ENCODE data around the gene CFHR5. TPM values are rescaled to one million over a fixed set of nuclear protein-coding genes. Genes with fewer than 3 reads are reported as not detected.

The CFHR5 gene
- polyA plus RNA-seq, 1 donor from 2014 or later, result not detected

- H3K9me2 ChIP-seq (ENCODE audit: insufficient read depth, low read length), result no peaks in the 10 kb centered on the region
- no peak overlapping the region for H3K27ac ChIP-seq (ENCODE audit: low read length)
- H3F3A ChIP-seq (ENCODE audit: insufficient read depth, low read length, poor library complexity, severe bottlenecking), result no peaks in the 10 kb centered on the region
- H3K36me3 ChIP-seq (ENCODE audit: insufficient read depth, low read length), result no peaks in the 10 kb centered on the region
- H4K20me1 ChIP-seq (ENCODE audit: insufficient read depth), result no peaks in the 10 kb centered on the region
- no peak overlapping the region for H3K4me2 ChIP-seq (ENCODE audit: low read length)
- no peak overlapping the region for H3K4me3 ChIP-seq (ENCODE audit: low read length)
- no peak for TF ChIP-seq SMC3 (conservative IDR thresholded peaks at IDR 0.05; ENCODE audit: poor library complexity)
- TF ChIP-seq CTCF (IDR thresholded peaks at IDR 0.05; ENCODE audit: poor library complexity, severe bottlenecking), result no peak
- no peak for TF ChIP-seq REST (IDR thresholded peaks at IDR 0.05; ENCODE audit: borderline replicate concordance)
- TF ChIP-seq TAF1 (IDR thresholded peaks at IDR 0.05; ENCODE audit: low read depth), result no peak
- no peak for TF ChIP-seq RAD21 (conservative IDR thresholded peaks at IDR 0.05)
- no peak for TF ChIP-seq EZH2 (IDR thresholded peaks at IDR 0.05; ENCODE audit: borderline replicate concordance, insufficient read depth, low read length, poor library complexity, severe bottlenecking)
- no peak for TF ChIP-seq POLR2AphosphoS5 (IDR thresholded peaks at IDR 0.05)
- no peak for TF ChIP-seq MXI1 (conservative IDR thresholded peaks at IDR 0.05; ENCODE audit: poor library complexity, severe bottlenecking)
- no peak for TF ChIP-seq EP300 (conservative IDR thresholded peaks at IDR 0.05; ENCODE audit: poor library complexity, severe bottlenecking)
- H3K9me3 ChIP-seq (ENCODE audit: low read length), result no peaks in the 10 kb centered on the region
- H2AFZ ChIP-seq (ENCODE audit: low read depth, low read length), result no peak overlapping the region
- no peak overlapping the region for H3K9ac ChIP-seq (ENCODE audit: low read length)
- H3K79me2 ChIP-seq (replicated peaks; ENCODE audit: insufficient read depth, low read length), result no peaks in the 10 kb centered on the region
- H3K27me3 ChIP-seq (ENCODE audit: insufficient read depth, low read depth, low read length), result no peaks in the 10 kb centered on the region
Measured at GRCh38 chr1:196955926-196956325, 21.4 kb upstream of the CFHR5 start.

- Histone ChIP-seq H3K79me2 (replicated peaks; ENCODE audit: insufficient read depth, low read length) (no peaks in the 10 kb centered on the region), H3K9me3 (ENCODE audit: low read length) (no peaks in the 10 kb centered on the region), H3K27me3 (ENCODE audit: insufficient read depth, low read depth, low read length) (no peaks in the 10 kb centered on the region), H3F3A (ENCODE audit: insufficient read depth, low read length, poor library complexity, severe bottlenecking) (no peaks in the 10 kb centered on the region), H4K20me1 (ENCODE audit: insufficient read depth) (no peaks in the 10 kb centered on the region), H3K9me2 (ENCODE audit: insufficient read depth, low read length) (no peaks in the 10 kb centered on the region), H3K4me2 (ENCODE audit: low read length) (no peak overlapping the region), H3K27ac (ENCODE audit: low read length) (no peak overlapping the region), H3K36me3 (ENCODE audit: insufficient read depth, low read length) (no peaks in the 10 kb centered on the region), H2AFZ (ENCODE audit: low read depth, low read length) (no peak overlapping the region), H3K9ac (ENCODE audit: low read length) (no peak overlapping the region), H3K4me3 (ENCODE audit: low read length) (no peak overlapping the region)
- no peak for TF ChIP-seq CTCF (IDR thresholded peaks at IDR 0.05; ENCODE audit: poor library complexity, severe bottlenecking)
- TF ChIP-seq EZH2 (IDR thresholded peaks at IDR 0.05; ENCODE audit: borderline replicate concordance, insufficient read depth, low read length, poor library complexity, severe bottlenecking), result no peak
- no peak for TF ChIP-seq EP300 (conservative IDR thresholded peaks at IDR 0.05; ENCODE audit: poor library complexity, severe bottlenecking)
- TF ChIP-seq MXI1 (conservative IDR thresholded peaks at IDR 0.05; ENCODE audit: poor library complexity, severe bottlenecking), result no peak
- no peak for TF ChIP-seq RAD21 (conservative IDR thresholded peaks at IDR 0.05)
- TF ChIP-seq POLR2AphosphoS5 (IDR thresholded peaks at IDR 0.05), result no peak
- TF ChIP-seq REST (IDR thresholded peaks at IDR 0.05; ENCODE audit: borderline replicate concordance), result no peak
Measured at GRCh38 chr1:196960854-196961253, 16.5 kb upstream of the CFHR5 start.
